ENCODE data around the gene SH3GL3.

GRCh38 chr15:83472151-83472550, 25.0 kb downstream of the SH3GL3 start:
- TF ChIP-seq MAFK (IDR thresholded peaks at IDR 0.05; ENCODE audit: low read depth, low read length) (no peak), FOS (IDR thresholded peaks at IDR 0.05; ENCODE audit: low read depth, low read length) (no peak), BHLHE40 (IDR thresholded peaks at IDR 0.05; ENCODE audit: low read depth, low read length) (no peak), POLR2A (IDR thresholded peaks at IDR 0.05; ENCODE audit: low read depth, low read length) (no peak), RCOR1 (IDR thresholded peaks at IDR 0.05; ENCODE audit: insufficient replicate concordance, low read length) (no peak), RAD21 (IDR thresholded peaks at IDR 0.05; ENCODE audit: low read length) (no peak), RFX5 (IDR thresholded peaks at IDR 0.05; ENCODE audit: low read depth, low read length) (no peak), MXI1 (IDR thresholded peaks at IDR 0.05; ENCODE audit: borderline replicate concordance, low read depth, low read length) (no peak), CEBPB (IDR thresholded peaks at IDR 0.05; ENCODE audit: low read depth, low read length) (no peak), NFE2L2 (IDR thresholded peaks at IDR 0.05; ENCODE audit: low read depth, low read length) (no peak), MAZ (IDR thresholded peaks at IDR 0.05; ENCODE audit: borderline replicate concordance, low read depth, low read length) (no peak)
- TF ChIP-seq, protein P1, sequence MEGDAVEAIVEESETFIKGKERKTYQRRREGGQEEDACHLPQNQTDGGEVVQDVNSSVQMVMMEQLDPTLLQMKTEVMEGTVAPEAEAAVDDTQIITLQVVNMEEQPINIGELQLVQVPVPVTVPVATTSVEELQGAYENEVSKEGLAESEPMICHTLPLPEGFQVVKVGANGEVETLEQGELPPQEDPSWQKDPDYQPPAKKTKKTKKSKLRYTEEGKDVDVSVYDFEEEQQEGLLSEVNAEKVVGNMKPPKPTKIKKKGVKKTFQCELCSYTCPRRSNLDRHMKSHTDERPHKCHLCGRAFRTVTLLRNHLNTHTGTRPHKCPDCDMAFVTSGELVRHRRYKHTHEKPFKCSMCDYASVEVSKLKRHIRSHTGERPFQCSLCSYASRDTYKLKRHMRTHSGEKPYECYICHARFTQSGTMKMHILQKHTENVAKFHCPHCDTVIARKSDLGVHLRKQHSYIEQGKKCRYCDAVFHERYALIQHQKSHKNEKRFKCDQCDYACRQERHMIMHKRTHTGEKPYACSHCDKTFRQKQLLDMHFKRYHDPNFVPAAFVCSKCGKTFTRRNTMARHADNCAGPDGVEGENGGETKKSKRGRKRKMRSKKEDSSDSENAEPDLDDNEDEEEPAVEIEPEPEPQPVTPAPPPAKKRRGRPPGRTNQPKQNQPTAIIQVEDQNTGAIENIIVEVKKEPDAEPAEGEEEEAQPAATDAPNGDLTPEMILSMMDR (conservative IDR thresholded peaks at IDR 0.05; ENCODE audit: low read depth, low read length) = no peak
- TF ChIP-seq, protein P2, sequence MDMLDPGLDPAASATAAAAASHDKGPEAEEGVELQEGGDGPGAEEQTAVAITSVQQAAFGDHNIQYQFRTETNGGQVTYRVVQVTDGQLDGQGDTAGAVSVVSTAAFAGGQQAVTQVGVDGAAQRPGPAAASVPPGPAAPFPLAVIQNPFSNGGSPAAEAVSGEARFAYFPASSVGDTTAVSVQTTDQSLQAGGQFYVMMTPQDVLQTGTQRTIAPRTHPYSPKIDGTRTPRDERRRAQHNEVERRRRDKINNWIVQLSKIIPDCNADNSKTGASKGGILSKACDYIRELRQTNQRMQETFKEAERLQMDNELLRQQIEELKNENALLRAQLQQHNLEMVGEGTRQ (IDR thresholded peaks at IDR 0.05; ENCODE audit: low read depth, low read length) = no peak
